HFFc6 (cell line): ENCODE measurements around the gene TANK. TPM values are rescaled to one million over a fixed set of nuclear protein-coding genes. Genes with fewer than 3 reads are reported as not detected.
A peak's percentile ranks its signal among the peaks of the same experiment; 100 is the strongest.

Experiments used
- DNase-seq: peaks from one replicate; pipeline ENCODE4 v3.0.0-alpha.2; 2018
- H3K27ac Mint-ChIP-seq: 2 replicates; pipeline ENCODE4 v1.8.0; 2020; ENCODE audit warnings: mild to moderate bottlenecking, mixed read lengths
- H3K27me3 Mint-ChIP-seq: 2 replicates; pipeline ENCODE4 v1.8.0; 2021; ENCODE audit warnings: mild to moderate bottlenecking, moderate library complexity, mixed read lengths; ENCODE audit not compliant: insufficient read depth
- H3K36me3 Mint-ChIP-seq: 2 replicates; pipeline ENCODE4 v1.8.0; 2021; ENCODE audit warnings: low read depth, mixed read lengths
- H3K4me1 Mint-ChIP-seq: 2 replicates; pipeline ENCODE4 v1.8.0; 2020; ENCODE audit warnings: low read depth, mixed read lengths
- H3K4me3 Mint-ChIP-seq: 2 replicates; pipeline ENCODE4 v1.8.0; 2020; ENCODE audit warnings: mild to moderate bottlenecking, moderate library complexity, mixed read lengths
- H3K9me3 Mint-ChIP-seq: 2 replicates; pipeline ENCODE4 v1.8.0; 2020; ENCODE audit warnings: mild to moderate bottlenecking, mixed read lengths
- CTCF ChIP-seq: fragments of 200-600 bp; sonication (generic); IDR thresholded peaks from 2 replicates; pipeline ENCODE4 v1.5.0; 2021; ENCODE audit warnings: antibody characterized with exemption, mild to moderate bottlenecking
- long read RNA-seq: library from polyadenylated mRNA; unstranded; transcript quantifications from one replicate; pipeline ENCODE4 v2.0.0, GENCODE V29; 2019
- total RNA-seq, 6 experiments: library from RNA; stranded (reverse); fragmentation: NEBNext Ultra II Directional; extraction: Animal tissue kit (Norgen Biotek cat#: 25700); gene quantifications; 2 replicates in 1 of 6; 3 replicates in 5 of 6; pipeline ENCODE4 v1.2.3, GENCODE V29; 2021

TANK gene
- total RNA-seq: 10 to 100 TPM; 28.9 to 38.9 (median 36.5) TPM
- long read RNA-seq, transcript TANK-202 (8 exons, 2,171 nt): major isoform, 37 of 57 reads
- long read RNA-seq, partial matches to known transcripts: 5 of 57 reads
- long read RNA-seq, other reads (novel, unspliced or antisense): 15 of 57 reads

GRCh38 chr2:161160226-161161073 is at the start of gene TANK:
TSS of gene TANK (plus strand) at chr2:161160428. CDS start at chr2:161179663, 19,235 bp downstream.
- DNase-seq: peak; percentile 89
- peak within 1 kb of the TSS; percentile 100 for H3K27ac Mint-ChIP-seq
- H3K9me3 Mint-ChIP-seq: no peaks in the 10 kb centered on the region
- peak within 1 kb of the TSS; percentile 99 for H3K4me3 Mint-ChIP-seq
- TF ChIP-seq CTCF: peak; percentile 23; the same call in 1 of the 2 replicates
- peaks cover 25% of the 10 kb centered on the region for H3K36me3 Mint-ChIP-seq
- peaks cover 46% of the 10 kb centered on the region for H3K4me1 Mint-ChIP-seq
- peaks cover 8% of the 10 kb centered on the region for H3K27me3 Mint-ChIP-seq

- Mint-ChIP-seq H3K9me3 (no peaks in the 10 kb centered on the region), H3K36me3 (no peaks in the 10 kb centered on the region), H3K4me1 (no peaks in the 10 kb centered on the region), H3K27me3 (peaks cover 14% of the 10 kb centered on the region), H3K27ac (no peak overlapping the region), H3K4me3 (no peak overlapping the region)
- TF ChIP-seq CTCF: no peak
- DNase-seq: no peak
Observed at GRCh38 chr2:161111531-161111930, 48.7 kb upstream of the TANK start.

DNA sequence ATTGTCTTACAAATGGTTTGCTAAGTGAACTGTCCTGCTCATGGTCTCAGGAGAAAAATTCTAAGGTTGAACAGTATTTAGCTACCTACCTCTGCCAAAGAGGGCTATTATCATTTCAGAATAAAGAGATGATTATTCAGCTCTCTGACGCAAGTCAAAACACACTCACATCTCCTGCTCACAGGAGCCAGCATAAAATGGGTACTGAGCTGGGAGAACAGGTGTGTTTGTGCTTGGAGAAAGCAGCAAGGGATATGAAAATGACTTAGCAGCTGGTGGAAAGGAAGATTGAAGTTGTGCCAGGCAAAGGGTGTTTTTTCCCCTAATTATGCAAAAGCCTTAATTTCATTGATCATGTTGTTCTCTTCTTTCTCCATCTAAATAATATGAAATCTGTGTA is 47.3 kb upstream of the TANK start:
- Mint-ChIP-seq H3K27ac (no peak overlapping the region), H3K4me1 (no peaks in the 10 kb centered on the region), H3K36me3 (no peaks in the 10 kb centered on the region), H3K27me3 (peaks cover 14% of the 10 kb centered on the region), H3K9me3 (no peaks in the 10 kb centered on the region), H3K4me3 (no peak overlapping the region)
- TF ChIP-seq CTCF: no peak
- no peak for DNase-seq

- TF ChIP-seq CTCF: no peak
- no peaks in the 10 kb centered on the region for H3K36me3 Mint-ChIP-seq
Observed at GRCh38 chr2:161113693-161114575, 46.3 kb upstream of the TANK start.

GRCh38 chr2:161115205-161115604 is 45.0 kb upstream of the TANK start:
- H3K27me3 Mint-ChIP-seq: peaks cover 14% of the 10 kb centered on the region
- H3K4me3 Mint-ChIP-seq: no peak overlapping the region
- no peak for DNase-seq
- H3K4me1 Mint-ChIP-seq: no peaks in the 10 kb centered on the region
- H3K9me3 Mint-ChIP-seq: no peaks in the 10 kb centered on the region
- TF ChIP-seq CTCF: no peak
- H3K36me3 Mint-ChIP-seq: no peaks in the 10 kb centered on the region
- H3K27ac Mint-ChIP-seq: no peak overlapping the region

More at GRCh38 chr2:161113693-161114575, 46.3 kb upstream of the TANK start:
- peaks cover 14% of the 10 kb centered on the region for H3K27me3 Mint-ChIP-seq
- no peak overlapping the region for H3K27ac Mint-ChIP-seq
- DNase-seq: no peak
- H3K9me3 Mint-ChIP-seq: no peaks in the 10 kb centered on the region
- H3K4me3 Mint-ChIP-seq: no peak overlapping the region
- no peaks in the 10 kb centered on the region for H3K4me1 Mint-ChIP-seq
